HEK293 (cell line): ENCODE measurements around the gene FHIT.

Experiments used
- CTCF ChIA-PET: fragments of 350-600 bp; formaldehyde crosslinking; extraction: SDS; loops from one replicate; lab custom pipeline; 2021; ENCODE audit warnings: antibody characterized with exemption; lab: Yijun Ruan, JAX
- POLR2A ChIA-PET: fragments of 300-600 bp; formaldehyde crosslinking; extraction: SDS; loops from one replicate; lab custom pipeline; 2020; ENCODE audit warnings: antibody characterized with exemption, inconsistent platforms; lab: Yijun Ruan, JAX
- H3K27ac ChIP-seq: fragments of 200-500 bp; sonication (Bioruptor generic); 2 replicates; pipeline ENCODE4 v1.5.1; 2014; ENCODE audit warnings: low read depth, low read length, control low read depth, inconsistent platforms; ENCODE audit errors: extremely low read depth
- H3K36me3 ChIP-seq, 2 experiments: fragments of 200-500 bp in 1 of 2; sonication (Bioruptor generic) in 1 of 2; 1 replicate in 1 of 2; 2 replicates in 1 of 2; pipeline ENCODE4 v1.5.1; 2014 to 2017; ENCODE audit warnings: inconsistent platforms in 2 of 2, low read length in 2 of 2; ENCODE audit not compliant: control insufficient read depth in 2 of 2, insufficient read depth in 1 of 2
- H3K4me1 ChIP-seq: fragments of 200-500 bp; sonication (Bioruptor generic); 2 replicates; pipeline ENCODE4 v1.5.1; 2014; ENCODE audit warnings: mild to moderate bottlenecking, low read length, inconsistent platforms; ENCODE audit not compliant: control insufficient read depth, insufficient read depth
- H3K4me3 ChIP-seq: 2 replicates; pipeline ENCODE4 v1.5.1; 2011; ENCODE audit warnings: low read depth, mild to moderate bottlenecking, control low read depth, low read length, moderate library complexity
- H3K9me3 ChIP-seq: fragments of 200-500 bp; sonication (Bioruptor generic); 2 replicates; pipeline ENCODE4 v1.5.1; 2014; ENCODE audit warnings: low read depth, low read length, inconsistent platforms; ENCODE audit not compliant: control insufficient read depth, insufficient read depth
- BCL11A ChIP-seq: fragments of 450-650 bp; formaldehyde crosslinking; IDR thresholded peaks from 2 replicates; pipeline ENCODE4 v1.5.1; 2016; ENCODE audit warnings: low read depth, missing biosample characterization, missing genetic modification characterization
- EGR2 ChIP-seq: fragments of 450-650 bp; formaldehyde crosslinking; IDR thresholded peaks from 2 replicates; pipeline ENCODE4 v1.5.1; 2016; ENCODE audit warnings: low read depth, missing biosample characterization, missing genetic modification characterization
- REPIN1 ChIP-seq: fragments of 450-650 bp; formaldehyde crosslinking; IDR thresholded peaks from 2 replicates; pipeline ENCODE4 v1.5.1; 2017; ENCODE audit warnings: missing biosample characterization, missing genetic modification characterization, low read depth
- REST ChIP-seq: fragments of 450-650 bp; formaldehyde crosslinking; IDR thresholded peaks from 2 replicates; pipeline ENCODE4 v1.5.1; 2016; ENCODE audit warnings: missing biosample characterization, missing genetic modification characterization
- ZBTB20 ChIP-seq: fragments of 450-650 bp; formaldehyde crosslinking; IDR thresholded peaks from 2 replicates; pipeline ENCODE4 v1.5.1; 2016; ENCODE audit warnings: missing biosample characterization, missing genetic modification characterization
- ZFP3 ChIP-seq: fragments of 450-650 bp; formaldehyde crosslinking; IDR thresholded peaks from 2 replicates; pipeline ENCODE4 v1.5.1; 2016; ENCODE audit warnings: low read depth, missing biosample characterization, missing genetic modification characterization
- ZFP41 ChIP-seq: fragments of 450-650 bp; formaldehyde crosslinking; IDR thresholded peaks from 2 replicates; pipeline ENCODE4 v1.5.1; 2016; ENCODE audit warnings: missing biosample characterization, missing genetic modification characterization, borderline replicate concordance
- ZFP69B ChIP-seq: fragments of 450-650 bp; formaldehyde crosslinking; IDR thresholded peaks from 2 replicates; pipeline ENCODE4 v1.5.1; 2016; ENCODE audit warnings: missing biosample characterization, missing genetic modification characterization
- ZNF155 ChIP-seq: fragments of 450-650 bp; formaldehyde crosslinking; IDR thresholded peaks from 2 replicates; pipeline ENCODE4 v1.5.1; 2016; ENCODE audit warnings: missing biosample characterization, missing genetic modification characterization
- ZNF169 ChIP-seq: fragments of 450-650 bp; formaldehyde crosslinking; IDR thresholded peaks from 2 replicates; pipeline ENCODE4 v1.5.1; 2016; ENCODE audit warnings: missing biosample characterization, missing genetic modification characterization
- ZNF202 ChIP-seq: fragments of 450-650 bp; formaldehyde crosslinking; IDR thresholded peaks from 2 replicates; pipeline ENCODE4 v1.5.1; 2016; ENCODE audit warnings: missing biosample characterization, missing genetic modification characterization, borderline replicate concordance
- ZNF354C ChIP-seq: fragments of 450-650 bp; formaldehyde crosslinking; IDR thresholded peaks from 2 replicates; pipeline ENCODE4 v1.5.1; 2016; ENCODE audit warnings: missing biosample characterization, missing genetic modification characterization, low read depth, borderline replicate concordance
- ZNF558 ChIP-seq: fragments of 450-650 bp; formaldehyde crosslinking; IDR thresholded peaks from 2 replicates; pipeline ENCODE4 v1.5.1; 2016; ENCODE audit warnings: missing biosample characterization, missing genetic modification characterization
- ZNF596 ChIP-seq: fragments of 450-650 bp; IDR thresholded peaks from 2 replicates; pipeline ENCODE4 v1.5.0; 2018; ENCODE audit warnings: missing biosample characterization, mild to moderate bottlenecking, missing genetic modification characterization, moderate library complexity
- ZNF623 ChIP-seq: fragments of 450-650 bp; formaldehyde crosslinking; IDR thresholded peaks from 2 replicates; pipeline ENCODE4 v1.5.1; 2016; ENCODE audit warnings: missing biosample characterization, missing genetic modification characterization
- ZXDB ChIP-seq: fragments of 450-650 bp; formaldehyde crosslinking; IDR thresholded peaks from 2 replicates; pipeline ENCODE4 v1.5.1; 2016; ENCODE audit warnings: missing biosample characterization, missing genetic modification characterization
- TF ChIP-seq, protein P1 (sequence below): fragments of 450-650 bp; formaldehyde crosslinking; IDR thresholded peaks from 2 replicates; pipeline ENCODE4 v1.5.1; 2017; ENCODE audit warnings: missing biosample characterization, mild to moderate bottlenecking, missing genetic modification characterization, moderate library complexity
- TF ChIP-seq, protein P2 (sequence below): fragments of 450-650 bp; formaldehyde crosslinking; IDR thresholded peaks from 2 replicates; pipeline ENCODE4 v1.5.0; 2017; ENCODE audit warnings: missing biosample characterization, missing genetic modification characterization, borderline replicate concordance
- TF ChIP-seq, protein P3 (sequence below): fragments of 450-650 bp; formaldehyde crosslinking; IDR thresholded peaks from 2 replicates; pipeline ENCODE4 v1.5.1; 2017; ENCODE audit warnings: missing biosample characterization, missing genetic modification characterization

FHIT gene

DNA sequence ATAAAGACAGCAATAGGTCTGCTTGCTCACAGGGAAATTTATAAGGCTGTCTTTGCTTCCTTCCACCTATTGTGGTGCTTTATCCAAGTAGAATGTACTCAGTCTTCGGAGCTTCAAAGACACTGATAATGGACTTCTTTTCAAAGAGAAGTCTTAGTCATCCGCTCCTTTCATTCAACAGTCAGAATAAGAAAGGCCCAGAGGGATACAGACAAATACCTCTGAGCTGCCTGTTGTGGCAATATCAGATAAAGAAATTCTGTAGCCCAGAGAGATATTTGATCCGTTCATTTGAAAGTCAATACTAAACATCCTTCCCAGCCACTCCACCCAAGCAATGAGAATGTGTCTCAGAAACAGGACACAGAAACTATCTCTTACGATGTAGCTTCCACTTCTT, 110.0 kb downstream of the FHIT start:
- H3K36me3 ChIP-seq: no peaks in the 10 kb centered on the region
- ChIA-PET POLR2A (no interaction called here), CTCF (interaction anchor here (0.6 kb wide), 1 partner anchor 40 kb away, joined by 4 read pairs; no protein-coding TSS in a partner anchor)
- H3K4me3 ChIP-seq: no peak overlapping the region
- H3K4me1 ChIP-seq: no peaks in the 10 kb centered on the region
- TF ChIP-seq ZNF169 (tag by site-specific recombination) (no peak), ZNF155 (tag by site-specific recombination) (no peak), ZBTB20 (no peak), REST (tag by site-specific recombination) (no peak), ZNF596 (tag by site-specific recombination) (no peak), ZNF623 (no peak), ZFP41 (tag by site-specific recombination) (no peak), BCL11A (no peak), ZXDB (tag by site-specific recombination) (no peak), ZNF558 (tag by site-specific recombination) (no peak), ZFP69B (no peak), ZNF202 (tag by site-specific recombination) (no peak), ZFP3 (no peak), REPIN1 (tag by site-specific recombination) (no peak), ZNF354C (no peak), EGR2 (tag by site-specific recombination) (no peak)
- TF ChIP-seq, protein P1, sequence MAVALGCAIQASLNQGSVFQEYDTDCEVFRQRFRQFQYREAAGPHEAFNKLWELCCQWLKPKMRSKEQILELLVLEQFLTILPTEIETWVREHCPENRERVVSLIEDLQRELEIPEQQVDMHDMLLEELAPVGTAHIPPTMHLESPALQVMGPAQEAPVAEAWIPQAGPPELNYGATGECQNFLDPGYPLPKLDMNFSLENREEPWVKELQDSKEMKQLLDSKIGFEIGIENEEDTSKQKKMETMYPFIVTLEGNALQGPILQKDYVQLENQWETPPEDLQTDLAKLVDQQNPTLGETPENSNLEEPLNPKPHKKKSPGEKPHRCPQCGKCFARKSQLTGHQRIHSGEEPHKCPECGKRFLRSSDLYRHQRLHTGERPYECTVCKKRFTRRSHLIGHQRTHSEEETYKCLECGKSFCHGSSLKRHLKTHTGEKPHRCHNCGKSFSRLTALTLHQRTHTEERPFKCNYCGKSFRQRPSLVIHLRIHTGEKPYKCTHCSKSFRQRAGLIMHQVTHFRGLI: no peak
- TF ChIP-seq, protein P2, sequence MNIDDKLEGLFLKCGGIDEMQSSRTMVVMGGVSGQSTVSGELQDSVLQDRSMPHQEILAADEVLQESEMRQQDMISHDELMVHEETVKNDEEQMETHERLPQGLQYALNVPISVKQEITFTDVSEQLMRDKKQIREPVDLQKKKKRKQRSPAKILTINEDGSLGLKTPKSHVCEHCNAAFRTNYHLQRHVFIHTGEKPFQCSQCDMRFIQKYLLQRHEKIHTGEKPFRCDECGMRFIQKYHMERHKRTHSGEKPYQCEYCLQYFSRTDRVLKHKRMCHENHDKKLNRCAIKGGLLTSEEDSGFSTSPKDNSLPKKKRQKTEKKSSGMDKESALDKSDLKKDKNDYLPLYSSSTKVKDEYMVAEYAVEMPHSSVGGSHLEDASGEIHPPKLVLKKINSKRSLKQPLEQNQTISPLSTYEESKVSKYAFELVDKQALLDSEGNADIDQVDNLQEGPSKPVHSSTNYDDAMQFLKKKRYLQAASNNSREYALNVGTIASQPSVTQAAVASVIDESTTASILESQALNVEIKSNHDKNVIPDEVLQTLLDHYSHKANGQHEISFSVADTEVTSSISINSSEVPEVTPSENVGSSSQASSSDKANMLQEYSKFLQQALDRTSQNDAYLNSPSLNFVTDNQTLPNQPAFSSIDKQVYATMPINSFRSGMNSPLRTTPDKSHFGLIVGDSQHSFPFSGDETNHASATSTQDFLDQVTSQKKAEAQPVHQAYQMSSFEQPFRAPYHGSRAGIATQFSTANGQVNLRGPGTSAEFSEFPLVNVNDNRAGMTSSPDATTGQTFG (tag by site-specific recombination): no peak
- TF ChIP-seq, protein P3, sequence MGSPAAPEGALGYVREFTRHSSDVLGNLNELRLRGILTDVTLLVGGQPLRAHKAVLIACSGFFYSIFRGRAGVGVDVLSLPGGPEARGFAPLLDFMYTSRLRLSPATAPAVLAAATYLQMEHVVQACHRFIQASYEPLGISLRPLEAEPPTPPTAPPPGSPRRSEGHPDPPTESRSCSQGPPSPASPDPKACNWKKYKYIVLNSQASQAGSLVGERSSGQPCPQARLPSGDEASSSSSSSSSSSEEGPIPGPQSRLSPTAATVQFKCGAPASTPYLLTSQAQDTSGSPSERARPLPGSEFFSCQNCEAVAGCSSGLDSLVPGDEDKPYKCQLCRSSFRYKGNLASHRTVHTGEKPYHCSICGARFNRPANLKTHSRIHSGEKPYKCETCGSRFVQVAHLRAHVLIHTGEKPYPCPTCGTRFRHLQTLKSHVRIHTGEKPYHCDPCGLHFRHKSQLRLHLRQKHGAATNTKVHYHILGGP (tag by site-specific recombination): no peak
- no peak overlapping the region for H3K27ac ChIP-seq
- H3K9me3 ChIP-seq: no peaks in the 10 kb centered on the region
